A549 (cell line): ENCODE results near the gene TEFM.

Experiments
- CBX2 ChIP-seq: fragments of 200-600 bp; sonication (generic); IDR thresholded peaks from 2 replicates; pipeline ENCODE4 v1.6.1; 2016; ENCODE audit warnings: low read depth, mild to moderate bottlenecking, borderline replicate concordance
- CHD4 ChIP-seq: fragments of 200-600 bp; sonication (generic); IDR thresholded peaks from 2 replicates; pipeline ENCODE4 v1.6.1; 2016; ENCODE audit warnings: antibody characterized with exemption, mild to moderate bottlenecking, borderline replicate concordance
- CTCF ChIP-seq: fragments of >200 bp; sonication (Bioruptor Twin); formaldehyde crosslinking; IDR thresholded peaks from 3 replicates; pipeline ENCODE4 v1.5.1; 2016
- EP300 ChIP-seq, 2 experiments: fragments of >200 bp; sonication (Bioruptor Twin); formaldehyde crosslinking; IDR thresholded peaks; 2 replicates in 1 of 2; 3 replicates in 1 of 2; pipeline ENCODE4 v1.6.1; 2016 to 2017
- POLR2A ChIP-seq: IDR thresholded peaks from 2 replicates; pipeline ENCODE4 v1.6.1; 2012; ENCODE audit warnings: mild to moderate bottlenecking, low read length
- SMC3 ChIP-seq: fragments of >200 bp; sonication (Bioruptor Twin); formaldehyde crosslinking; IDR thresholded peaks from 3 replicates; pipeline ENCODE4 v1.6.1; 2018; ENCODE audit warnings: inconsistent platforms
- ZNF302 ChIP-seq: fragments of 250-450 bp; sonication (Bioruptor Pico); IDR thresholded peaks from 2 replicates; pipeline ENCODE4 v1.9.0; 2021; ENCODE audit warnings: inconsistent platforms, mild to moderate bottlenecking, moderate library complexity
- TF ChIP-seq, protein P1 (sequence below): fragments of 200-600 bp; sonication (generic); IDR thresholded peaks from 2 replicates; pipeline ENCODE4 v1.6.1; 2016; ENCODE audit warnings: antibody characterized with exemption, mild to moderate bottlenecking, moderate library complexity

GRCh38 chr17:30927756-30928155, 21.7 kb upstream of the TEFM start:
- TF ChIP-seq CTCF (no peak), CBX2 (no peak), SMC3 (no peak), POLR2A (no peak), ZNF302 (CRISPR knock-in tag) (no peak), EP300 (IDR thresholded peaks at IDR 0.05) (no peak), CHD4 (no peak)
- TF ChIP-seq, protein P1, sequence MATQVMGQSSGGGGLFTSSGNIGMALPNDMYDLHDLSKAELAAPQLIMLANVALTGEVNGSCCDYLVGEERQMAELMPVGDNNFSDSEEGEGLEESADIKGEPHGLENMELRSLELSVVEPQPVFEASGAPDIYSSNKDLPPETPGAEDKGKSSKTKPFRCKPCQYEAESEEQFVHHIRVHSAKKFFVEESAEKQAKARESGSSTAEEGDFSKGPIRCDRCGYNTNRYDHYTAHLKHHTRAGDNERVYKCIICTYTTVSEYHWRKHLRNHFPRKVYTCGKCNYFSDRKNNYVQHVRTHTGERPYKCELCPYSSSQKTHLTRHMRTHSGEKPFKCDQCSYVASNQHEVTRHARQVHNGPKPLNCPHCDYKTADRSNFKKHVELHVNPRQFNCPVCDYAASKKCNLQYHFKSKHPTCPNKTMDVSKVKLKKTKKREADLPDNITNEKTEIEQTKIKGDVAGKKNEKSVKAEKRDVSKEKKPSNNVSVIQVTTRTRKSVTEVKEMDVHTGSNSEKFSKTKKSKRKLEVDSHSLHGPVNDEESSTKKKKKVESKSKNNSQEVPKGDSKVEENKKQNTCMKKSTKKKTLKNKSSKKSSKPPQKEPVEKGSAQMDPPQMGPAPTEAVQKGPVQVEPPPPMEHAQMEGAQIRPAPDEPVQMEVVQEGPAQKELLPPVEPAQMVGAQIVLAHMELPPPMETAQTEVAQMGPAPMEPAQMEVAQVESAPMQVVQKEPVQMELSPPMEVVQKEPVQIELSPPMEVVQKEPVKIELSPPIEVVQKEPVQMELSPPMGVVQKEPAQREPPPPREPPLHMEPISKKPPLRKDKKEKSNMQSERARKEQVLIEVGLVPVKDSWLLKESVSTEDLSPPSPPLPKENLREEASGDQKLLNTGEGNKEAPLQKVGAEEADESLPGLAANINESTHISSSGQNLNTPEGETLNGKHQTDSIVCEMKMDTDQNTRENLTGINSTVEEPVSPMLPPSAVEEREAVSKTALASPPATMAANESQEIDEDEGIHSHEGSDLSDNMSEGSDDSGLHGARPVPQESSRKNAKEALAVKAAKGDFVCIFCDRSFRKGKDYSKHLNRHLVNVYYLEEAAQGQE: no peak
